Ishikawa (cell line): Measurements from ENCODE around the gene CPNE6.

Source experiments
- CEBPB ChIP-seq: IDR thresholded peaks from 2 replicates; pipeline ENCODE4 v1.6.1; 2012
- CREB1 ChIP-seq: IDR thresholded peaks from 2 replicates; pipeline ENCODE4 v1.6.1; 2012; ENCODE audit warnings: low read depth
- EGR1 ChIP-seq: IDR thresholded peaks from 2 replicates; pipeline ENCODE4 v1.6.1; 2012
- EP300 ChIP-seq: IDR thresholded peaks from 2 replicates; pipeline ENCODE4 v1.6.1; 2012; ENCODE audit warnings: borderline replicate concordance
- FOXM1 ChIP-seq: IDR thresholded peaks from 2 replicates; pipeline ENCODE4 v1.6.1; 2012; ENCODE audit warnings: low read depth, borderline replicate concordance
- MAX ChIP-seq: IDR thresholded peaks from 2 replicates; pipeline ENCODE4 v1.6.1; 2012
- NFIC ChIP-seq: IDR thresholded peaks from 2 replicates; pipeline ENCODE4 v1.6.1; 2012
- RAD21 ChIP-seq: IDR thresholded peaks from 2 replicates; pipeline ENCODE4 v1.6.1; 2012; ENCODE audit warnings: low read depth
- REST ChIP-seq: IDR thresholded peaks from 2 replicates; pipeline ENCODE4 v1.6.1; 2012; ENCODE audit warnings: low read depth, mild to moderate bottlenecking
- TAF1 ChIP-seq: IDR thresholded peaks from 2 replicates; pipeline ENCODE4 v1.6.1; 2012; ENCODE audit warnings: low read depth, mild to moderate bottlenecking
- TCF12 ChIP-seq: IDR thresholded peaks from 2 replicates; pipeline ENCODE4 v1.6.1; 2012; ENCODE audit warnings: low read depth
- TEAD4 ChIP-seq: IDR thresholded peaks from 2 replicates; pipeline ENCODE4 v1.6.1; 2012
- USF1 ChIP-seq: IDR thresholded peaks from 2 replicates; pipeline ENCODE4 v1.6.1; 2012
- YY1 ChIP-seq: IDR thresholded peaks from 2 replicates; pipeline ENCODE4 v1.6.1; 2012; ENCODE audit warnings: low read depth
- ZBTB7A ChIP-seq: IDR thresholded peaks from 2 replicates; pipeline ENCODE4 v1.6.1; 2012; ENCODE audit warnings: low read depth

The CPNE6 gene

GRCh38 chr14:24106672-24107271 is 35.4 kb downstream of the CPNE6 start:
- no peak for TF ChIP-seq TEAD4
- TF ChIP-seq RAD21 = no peak
- TF ChIP-seq EP300 = no peak
- no peak for TF ChIP-seq FOXM1
- TF ChIP-seq REST = no peak
- TF ChIP-seq NFIC = no peak
- no peak for TF ChIP-seq TAF1
- no peak for TF ChIP-seq MAX
- no peak for TF ChIP-seq USF1
- no peak for TF ChIP-seq CREB1
- TF ChIP-seq CEBPB = no peak
- no peak for TF ChIP-seq ZBTB7A
- TF ChIP-seq TCF12 = no peak
- TF ChIP-seq EGR1 = no peak

- TF ChIP-seq EGR1 (no peak), CEBPB (no peak), YY1 (no peak), TEAD4 (no peak), MAX (no peak), TCF12 (no peak)
Observed at GRCh38 chr14:24108336-24108874, 37.0 kb downstream of the CPNE6 start.

- no peak for TF ChIP-seq EP300
- no peak for TF ChIP-seq ZBTB7A
- no peak for TF ChIP-seq TAF1
- TF ChIP-seq NFIC = no peak
Observed at GRCh38 chr14:24110060-24110459, 38.7 kb downstream of the CPNE6 start.

- TF ChIP-seq TAF1 (no peak), USF1 (no peak), TEAD4 (no peak), REST (no peak), FOXM1 (no peak), EGR1 (no peak), CREB1 (no peak), EP300 (no peak), RAD21 (no peak)
Observed at GRCh38 chr14:24110523-24110922, 39.2 kb downstream of the CPNE6 start.

GRCh38 chr14:24113379-24113800 is 42.0 kb downstream of the CPNE6 start:
- TF ChIP-seq USF1 (no peak), TAF1 (no peak), RAD21 (no peak), EP300 (no peak), CEBPB (no peak), YY1 (no peak), NFIC (no peak), REST (no peak), TEAD4 (no peak)
